ENCODE data around the gene GPD1. TPM values are rescaled to one million over a fixed set of nuclear protein-coding genes. Genes with fewer than 3 reads are reported as not detected.

The GPD1 gene
- total RNA-seq, 1 donor from 2014 or later: 12.2 TPM

GRCh38 chr12:50074936-50075807 is 28.6 kb upstream of the GPD1 start:
- H3K4me3 ChIP-seq: no peak overlapping the region
- H3K9me3 ChIP-seq: no peaks in the 10 kb centered on the region
- H3K27ac ChIP-seq: no peak overlapping the region
- DNase-seq (ENCODE audit: low spot score in 2 of 2): peak in 1 of 2 donors; percentile 91
- H3K27me3 ChIP-seq: no peaks in the 10 kb centered on the region
- TF ChIP-seq CTCF (IDR thresholded peaks at IDR 0.05): peak; percentile 93 to 98 (median 95)
- H3K4me1 ChIP-seq: no peaks in the 10 kb centered on the region
- intact Hi-C loops (cut with DNase I): loop anchor here (1.0 to 5.0 kb wide), 4 partner anchors 100 to 562 kb away; no protein-coding TSS in a partner anchor
- no peaks in the 10 kb centered on the region for H3K36me3 ChIP-seq

- TF ChIP-seq CTCF (IDR thresholded peaks at IDR 0.05): no peak
- no peak overlapping the region for H3K4me3 ChIP-seq
- no peak for DNase-seq (ENCODE audit: low spot score in 2 of 2)
- no peaks in the 10 kb centered on the region for H3K36me3 ChIP-seq
- intact Hi-C loops (cut with DNase I): loop anchor here (1.0 to 5.0 kb wide), 3 partner anchors 100 to 562 kb away; no protein-coding TSS in a partner anchor
- no peak overlapping the region for H3K27ac ChIP-seq
- H3K27me3 ChIP-seq: no peaks in the 10 kb centered on the region
- H3K4me1 ChIP-seq: no peaks in the 10 kb centered on the region
- no peaks in the 10 kb centered on the region for H3K9me3 ChIP-seq
Observed at GRCh38 chr12:50075808-50076170, 28.0 kb upstream of the GPD1 start.

- Histone ChIP-seq H3K4me1 (peaks cover 0 to 2% of the 10 kb centered on the region in 2 donors), H3K27ac (no peak overlapping the region), H3K9me3 (no peaks in the 10 kb centered on the region), H3K27me3 (no peaks in the 10 kb centered on the region), H3K36me3 (no peaks in the 10 kb centered on the region), H3K4me3 (no peak overlapping the region)
- no peak for DNase-seq (ENCODE audit: low spot score in 2 of 2)
- TF ChIP-seq CTCF (IDR thresholded peaks at IDR 0.05): no peak
- intact Hi-C loops (cut with DNase I): loop anchor here (5.0 kb wide), 1 partner anchor 560 kb away; no protein-coding TSS in a partner anchor
Observed at GRCh38 chr12:50077099-50077498, 26.7 kb upstream of the GPD1 start.

- no peaks in the 10 kb centered on the region for H3K9me3 ChIP-seq
- DNase-seq (ENCODE audit: low spot score in 2 of 2): no peak
- intact Hi-C loops (cut with DNase I): loop anchor here (5.0 kb wide), 1 partner anchor 559 kb away; no protein-coding TSS in a partner anchor
- no peaks in the 10 kb centered on the region for H3K36me3 ChIP-seq
- no peaks in the 10 kb centered on the region for H3K27me3 ChIP-seq
- peaks cover 0 to 2% of the 10 kb centered on the region in 2 donors for H3K4me1 ChIP-seq
- TF ChIP-seq CTCF (IDR thresholded peaks at IDR 0.05): no peak
- H3K27ac ChIP-seq: no peak overlapping the region
- no peak overlapping the region for H3K4me3 ChIP-seq
Observed at GRCh38 chr12:50078281-50078680, 25.5 kb upstream of the GPD1 start.

GRCh38 chr12:50079771-50080170 is 24.0 kb upstream of the GPD1 start:
- Histone ChIP-seq H3K4me1 (peaks cover 0 to 5% of the 10 kb centered on the region in 2 donors), H3K4me3 (no peak overlapping the region), H3K9me3 (no peaks in the 10 kb centered on the region), H3K27me3 (no peaks in the 10 kb centered on the region), H3K36me3 (no peaks in the 10 kb centered on the region), H3K27ac (no peak overlapping the region)
- intact Hi-C loops (cut with DNase I): loop anchor here (5.0 kb wide), 1 partner anchor 558 kb away; no protein-coding TSS in a partner anchor
- DNase-seq (ENCODE audit: low spot score in 2 of 2): no peak
- no peak for TF ChIP-seq CTCF (IDR thresholded peaks at IDR 0.05)
